SW 1271 (cell line): Measurements from ENCODE around the gene MDH1.
"Not testable (repeated sequence)": the region's sequence is repeated elsewhere in the genome, so short reads cannot be mapped to it uniquely, and the experiment has no call there.

Experiments
- DNase-seq, 2 experiments: peaks; one replicate each; lab custom pipeline; 2025; lab: John Stamatoyannopoulos, UW

The MDH1 gene

DNA sequence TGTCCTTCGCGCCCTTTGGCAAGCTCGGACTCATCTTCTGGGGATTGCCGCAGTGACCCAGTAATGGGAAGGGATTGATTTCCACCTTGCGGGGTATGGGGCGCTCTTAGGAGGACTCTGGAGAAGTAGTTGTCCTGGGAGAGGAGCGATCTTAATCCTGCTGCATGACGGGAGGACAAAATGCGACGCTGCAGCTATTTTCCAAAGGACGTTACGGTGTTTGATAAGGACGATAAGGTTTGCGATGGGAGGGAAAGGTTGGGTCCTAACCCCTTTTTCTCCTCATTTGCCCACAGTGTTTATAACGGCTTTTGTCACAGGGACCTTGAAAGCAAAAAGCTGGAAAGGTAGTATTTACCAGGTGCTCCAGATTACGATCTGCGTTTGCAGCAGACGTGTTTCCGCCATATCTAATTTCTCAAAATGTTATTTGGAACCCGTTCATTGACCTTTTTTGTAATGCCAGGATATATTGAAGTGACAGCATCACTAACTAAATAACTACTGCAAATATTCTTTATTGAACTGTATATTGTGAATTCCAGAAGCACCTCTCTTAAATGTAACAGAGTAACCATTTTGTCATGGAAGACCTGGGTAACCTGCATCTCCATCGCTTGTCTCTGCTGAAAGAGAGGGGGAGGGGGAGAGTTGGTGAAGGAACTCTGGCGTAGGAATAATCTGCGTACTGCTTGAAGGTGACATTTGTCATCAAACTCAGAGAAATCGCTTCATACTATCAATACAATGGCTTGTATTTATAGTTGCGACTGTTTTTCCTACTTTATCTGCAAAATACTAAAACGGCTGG is 590 bp downstream of the MDH1 start:
- peak in 1 of 2 experiments; percentile 20 for DNase-seq

- no peak for DNase-seq
These were observed 2.1 kb downstream of the MDH1 start for GRCh38 chr2:63590626-63591408.

GRCh38 chr2:63591566-63592175 is 2.9 kb downstream of the MDH1 start:
- DNase-seq, result no peak

DNA sequence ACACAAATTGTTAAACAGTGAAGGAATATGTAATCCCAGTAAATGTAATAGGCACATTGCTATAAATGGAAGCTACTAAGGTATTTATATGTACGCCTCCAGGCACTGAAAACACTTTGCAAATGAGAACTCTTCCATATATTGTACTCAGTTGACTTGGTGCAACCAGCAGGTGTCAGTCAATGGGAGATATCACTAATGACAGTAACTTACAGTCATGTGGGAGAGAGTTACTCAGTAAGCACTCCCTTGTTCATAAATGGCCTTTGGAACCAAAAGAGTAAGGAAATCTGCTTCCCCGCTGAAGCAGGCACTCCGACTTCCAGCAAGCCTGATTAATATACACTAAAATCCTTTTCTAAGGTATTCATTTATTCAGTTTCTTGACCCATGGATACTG is 5.9 kb downstream of the MDH1 start:
- no peak for DNase-seq

DNA sequence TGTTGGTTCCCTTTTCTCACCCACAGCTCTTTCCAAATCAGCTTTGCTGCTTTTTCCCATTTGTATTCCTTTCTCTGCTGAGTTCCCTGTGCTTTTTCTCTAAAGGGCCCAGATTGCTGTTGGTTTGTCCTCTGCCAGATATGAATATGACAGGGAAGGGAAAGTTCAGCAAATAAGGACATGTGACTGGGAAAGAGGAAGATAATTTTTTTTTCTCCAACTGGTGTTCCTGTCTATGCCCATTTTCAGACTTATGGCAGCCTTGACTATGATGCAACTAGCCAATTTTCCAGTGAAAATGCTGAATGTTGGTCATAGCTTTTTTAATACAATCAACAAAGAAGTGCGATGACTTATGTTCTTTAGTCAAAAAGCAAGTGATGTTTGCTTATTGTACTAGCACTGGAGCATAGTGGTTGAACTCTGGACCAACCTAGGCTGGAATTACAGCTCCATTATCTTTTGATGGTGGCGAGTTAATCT is 7.7 kb downstream of the MDH1 start:
- DNase-seq, result no peak

DNA sequence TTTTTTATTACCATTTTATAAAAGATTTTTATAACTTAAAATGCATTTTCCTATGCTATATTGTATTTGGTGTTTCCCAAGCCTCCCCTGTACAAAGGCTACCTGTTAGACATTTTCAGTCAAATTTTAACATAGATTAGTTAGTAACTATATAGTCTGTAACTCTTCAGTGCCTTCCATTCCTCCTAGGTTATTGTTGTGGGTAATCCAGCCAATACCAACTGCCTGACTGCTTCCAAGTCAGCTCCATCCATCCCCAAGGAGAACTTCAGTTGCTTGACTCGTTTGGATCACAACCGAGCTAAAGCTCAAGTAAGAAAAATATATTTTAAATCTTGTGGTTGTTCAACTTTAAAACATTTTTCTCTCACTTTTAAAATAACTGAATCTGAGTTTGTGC is 10.2 kb downstream of the MDH1 start:
- DNase-seq, result no peak

- no peak for DNase-seq
These were observed 12.2 kb downstream of the MDH1 start for GRCh38 chr2:63600881-63601460.

- no peak for DNase-seq
These were observed 15.9 kb downstream of the MDH1 start for GRCh38 chr2:63604666-63605065.

DNA sequence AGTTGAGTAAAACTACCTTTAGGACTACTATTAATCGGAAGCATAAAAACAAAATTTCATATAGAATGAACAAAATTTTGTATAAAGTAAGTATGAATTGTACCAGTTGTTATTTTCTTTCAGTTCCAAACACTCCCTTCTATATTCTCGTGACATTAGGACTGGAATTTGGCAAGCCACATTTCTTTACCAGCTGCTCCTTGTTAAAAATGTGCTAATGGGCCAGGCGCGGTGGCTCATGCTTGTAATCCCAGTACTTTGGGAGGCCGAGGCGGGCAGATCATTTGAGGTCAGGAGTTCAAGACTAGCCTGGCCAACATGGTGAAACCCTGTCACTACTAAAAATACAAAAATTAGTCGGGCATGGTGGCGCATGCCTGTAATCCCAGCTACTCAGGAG is 20.1 kb downstream of the MDH1 start:
- DNase-seq, result not testable (repeated sequence)

DNA sequence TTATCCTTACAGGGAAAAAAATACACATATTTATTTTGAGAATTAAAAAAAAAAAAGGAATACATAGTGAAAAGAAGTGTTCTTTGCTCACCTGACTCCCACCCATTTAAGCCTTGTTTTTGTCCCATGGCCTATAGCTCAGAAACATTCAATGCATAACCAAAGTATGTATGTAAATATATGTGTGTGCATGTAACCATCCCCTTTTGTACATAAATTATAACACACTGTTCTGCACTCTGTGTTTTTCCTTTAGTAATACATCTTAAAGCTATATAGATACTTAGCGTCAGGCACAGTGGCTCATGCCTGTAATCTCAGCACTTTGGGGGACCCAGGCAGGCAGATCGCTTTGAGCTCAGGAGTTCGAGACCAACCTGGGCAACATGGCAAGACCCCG is 21.8 kb downstream of the MDH1 start:
- no peak for DNase-seq

DNA sequence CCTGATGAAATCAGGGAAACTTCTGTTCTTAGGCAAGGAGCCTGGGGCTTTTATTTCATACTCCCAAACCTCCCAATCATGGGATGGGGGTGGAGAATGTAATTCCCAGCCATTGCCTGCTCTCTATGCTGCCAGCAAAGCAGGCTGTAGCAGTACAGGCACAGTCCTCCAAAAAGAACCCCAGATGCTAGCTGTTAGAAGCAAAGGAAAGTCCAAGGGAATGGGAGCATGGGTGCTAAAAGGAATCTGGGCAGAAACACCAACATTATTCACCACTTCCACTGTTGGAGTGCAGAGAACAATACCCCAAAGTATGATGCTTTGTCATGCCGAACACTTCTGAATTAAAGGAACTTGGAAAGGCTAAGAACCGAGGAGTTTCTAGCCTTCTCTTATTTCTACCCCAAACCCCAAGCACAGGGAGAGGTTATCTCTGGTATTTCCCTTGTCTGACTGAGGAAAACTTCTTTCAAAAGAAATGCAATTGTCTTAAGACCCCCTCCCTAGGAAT is 24.7 kb downstream of the MDH1 start:
- DNase-seq, result no peak

DNA sequence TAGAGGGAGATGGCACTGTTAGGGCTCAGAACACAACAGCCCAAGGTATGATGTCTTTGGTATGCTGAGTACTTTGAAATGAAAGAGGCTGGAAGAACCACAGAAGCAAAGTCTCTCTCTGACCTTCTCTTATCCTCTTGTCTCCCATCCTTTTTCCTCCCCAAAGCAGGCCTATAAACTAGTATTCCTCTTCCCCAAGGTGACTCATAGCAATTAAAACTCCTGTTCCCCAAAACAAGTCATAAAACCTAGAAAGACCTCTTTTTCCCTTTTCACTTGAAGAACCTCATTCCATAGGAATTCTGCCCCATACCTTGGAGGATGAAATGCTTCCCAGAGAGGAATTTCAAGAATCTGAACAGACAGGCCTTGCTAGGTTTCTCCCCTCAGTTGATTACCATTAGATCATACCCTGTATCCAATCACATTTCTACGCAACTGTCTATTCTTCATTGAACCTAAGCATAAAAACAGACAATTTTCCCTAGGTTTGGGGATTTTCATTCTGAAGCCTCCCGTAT is 25.7 kb downstream of the MDH1 start:
- DNase-seq, result no peak

DNA sequence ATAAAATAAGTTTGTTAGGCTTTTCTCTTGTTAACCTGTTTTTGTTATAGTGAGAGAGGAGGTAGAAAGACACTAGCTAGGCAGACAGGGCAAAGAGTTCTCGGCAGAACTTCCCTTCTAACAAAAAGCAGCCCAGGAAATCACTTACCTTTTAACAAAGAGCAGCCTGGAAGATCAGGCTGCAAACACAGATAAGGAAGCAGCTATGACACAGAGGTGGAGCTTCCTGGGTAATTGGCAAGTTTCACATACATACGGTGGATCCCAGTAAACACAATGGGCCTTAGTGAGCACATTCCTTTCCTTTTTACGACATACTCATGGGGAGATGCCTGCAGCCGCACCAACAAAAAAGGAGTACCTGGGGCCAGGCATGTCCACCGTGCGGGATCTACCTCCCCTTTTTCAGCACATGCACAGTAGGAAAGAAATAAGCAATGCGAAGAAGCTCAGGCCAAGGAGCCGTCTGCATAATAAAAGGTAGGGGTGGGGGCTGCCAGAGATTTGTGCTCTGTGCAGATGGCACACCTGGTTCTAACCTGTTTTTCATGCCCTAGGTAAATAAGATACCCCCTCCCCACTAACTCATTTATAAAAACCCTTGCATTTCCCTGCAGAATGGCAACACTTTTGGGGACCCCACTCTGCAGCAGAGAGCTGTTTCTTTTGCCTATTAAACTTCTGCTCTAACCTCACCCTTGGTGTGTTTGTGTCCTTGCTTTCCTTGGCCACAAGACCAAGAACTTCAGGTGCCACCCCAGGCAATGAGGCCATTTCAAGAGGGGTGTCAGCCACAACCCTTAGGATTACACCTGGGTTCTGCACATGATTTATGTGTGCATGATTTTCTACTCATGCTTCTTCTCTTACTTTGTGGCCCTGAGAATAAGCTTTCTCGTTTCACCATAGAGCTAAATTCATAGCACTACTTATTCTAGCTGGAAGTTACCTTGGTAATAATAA is 26.5 kb downstream of the MDH1 start:
- no peak for DNase-seq

GRCh38 chr2:63617366-63617765 is 28.6 kb downstream of the MDH1 start:
- DNase-seq, result no peak

GRCh38 chr2:63619328-63619727 is 30.6 kb downstream of the MDH1 start:
- no peak for DNase-seq

DNA sequence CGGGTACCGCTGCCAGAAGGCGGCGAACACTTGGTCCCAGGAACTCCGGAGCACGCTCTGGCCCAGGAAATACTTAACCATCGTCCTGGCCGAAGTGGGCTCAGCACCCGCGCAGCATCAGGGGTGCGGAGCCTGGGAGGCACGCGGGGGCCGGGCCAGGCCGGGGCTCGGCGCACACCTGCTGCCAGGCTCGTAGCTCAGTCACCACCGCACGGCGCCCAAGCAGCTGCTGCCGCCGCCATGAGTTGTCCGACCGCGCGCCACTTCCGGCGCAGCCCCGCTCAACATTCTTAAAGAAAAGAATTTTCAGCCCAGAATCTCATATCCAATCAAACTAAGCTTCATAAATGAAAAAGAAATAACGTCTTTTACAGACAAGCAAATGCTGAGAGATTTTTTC is 34.0 kb downstream of the MDH1 start:
- no peak for DNase-seq

GRCh38 chr2:63623763-63624162 is 35.0 kb downstream of the MDH1 start:
- not testable (repeated sequence) for DNase-seq

DNA sequence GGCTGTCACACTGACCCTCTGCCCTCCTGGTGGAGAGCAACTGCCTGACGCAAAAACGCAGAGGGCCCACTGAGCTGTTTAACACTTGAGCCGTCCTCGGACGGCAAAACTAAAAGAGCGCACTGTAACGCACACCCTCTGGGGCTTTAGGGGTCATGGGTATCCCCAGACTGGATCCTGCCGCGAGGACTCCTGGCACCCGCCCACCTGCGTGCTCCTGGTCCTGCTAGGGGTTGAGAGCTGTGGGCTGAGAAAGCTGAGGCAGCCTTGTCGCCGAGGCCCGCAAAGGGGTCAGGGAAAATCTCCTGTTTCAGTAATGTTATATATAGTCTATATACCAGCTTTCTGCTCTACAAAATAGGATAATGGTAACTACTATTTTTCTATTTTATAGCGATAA is 39.1 kb downstream of the MDH1 start:
- DNase-seq, result no peak

DNA sequence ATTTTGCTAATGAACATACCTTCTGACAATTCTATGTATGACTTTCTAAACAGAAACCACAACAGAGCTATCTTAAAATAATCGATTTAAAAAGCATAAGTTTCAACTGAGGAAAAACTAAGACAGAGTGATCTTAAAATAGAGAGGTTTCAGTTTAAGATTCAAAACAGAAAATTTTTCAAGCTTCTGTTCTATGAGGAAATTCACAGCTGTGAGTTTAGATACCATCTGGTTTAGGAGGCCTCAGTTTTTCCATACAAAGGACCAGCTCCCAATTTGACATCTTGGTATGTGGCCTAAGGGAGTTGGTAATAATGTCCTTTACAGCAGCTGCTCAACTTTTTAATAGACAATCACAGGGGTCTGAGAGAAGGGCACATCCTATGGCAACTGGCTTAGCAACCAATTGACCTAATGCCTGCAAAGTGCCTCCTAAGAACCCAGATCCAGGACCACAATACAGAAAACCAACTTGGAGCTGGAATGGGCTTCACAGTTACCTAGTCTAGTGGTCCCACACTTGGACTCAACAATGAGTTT is 39.7 kb downstream of the MDH1 start:
- DNase-seq, result no peak

DNA sequence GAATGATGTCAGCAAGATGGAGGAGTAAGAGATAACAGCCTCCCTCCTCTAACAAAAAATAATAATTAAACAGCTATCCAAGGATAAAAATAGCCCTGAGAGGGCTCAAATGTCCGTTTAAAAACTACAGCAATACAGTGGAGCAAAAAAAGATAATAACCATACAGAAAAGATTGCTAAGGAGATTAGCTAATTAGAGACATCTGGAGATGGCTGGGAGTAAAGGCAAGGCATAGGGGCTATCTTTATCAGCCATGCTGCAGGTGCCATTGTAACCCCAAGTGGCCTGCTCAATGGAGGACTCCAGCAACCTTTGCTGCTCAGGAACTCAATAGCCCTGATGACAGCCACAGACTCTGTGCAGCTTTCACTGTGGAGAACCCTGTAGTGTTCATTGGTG is 42.7 kb downstream of the MDH1 start:
- DNase-seq, result no peak

DNA sequence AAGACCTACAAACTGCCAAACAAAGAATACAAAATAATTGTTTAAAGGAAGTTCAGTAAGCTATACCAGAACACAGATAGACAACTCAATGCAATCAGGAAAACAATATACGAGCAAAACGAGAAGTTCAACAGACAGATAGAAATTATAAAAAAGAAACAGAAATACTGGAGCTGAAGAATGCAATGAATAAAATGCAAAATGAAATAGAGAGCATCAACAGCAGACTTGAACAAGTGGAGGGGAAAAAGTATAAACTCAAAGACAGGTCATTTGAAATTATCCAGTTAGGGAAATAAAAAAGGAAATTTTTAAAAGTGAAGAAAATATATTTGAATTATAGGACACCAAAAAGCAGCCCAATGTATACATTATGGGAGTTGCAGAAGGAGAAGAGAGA is 43.6 kb downstream of the MDH1 start:
- no peak for DNase-seq
